ENCODE results near the gene ARHGEF10L.

ARHGEF10L gene

DNA sequence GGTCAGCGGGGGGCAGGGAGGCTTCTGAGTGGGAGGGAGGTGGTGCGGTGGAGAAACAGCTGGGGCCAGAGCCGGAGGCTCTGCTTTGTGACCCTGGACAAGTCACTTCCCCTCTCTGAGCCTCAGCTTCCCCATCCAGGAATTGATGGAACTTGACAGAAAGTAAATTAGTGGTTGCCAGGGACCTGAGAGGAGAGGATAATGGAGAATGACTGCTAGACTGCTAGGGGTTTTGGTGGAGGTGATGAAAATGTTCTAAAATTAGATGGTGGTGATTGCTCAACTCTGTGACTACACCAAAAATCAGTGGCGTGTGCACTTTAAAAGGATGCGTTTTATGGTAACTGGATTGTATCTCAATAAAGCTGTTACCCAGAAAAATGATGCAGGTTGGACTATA is 100.9 kb downstream of the ARHGEF10L start:
- no peak for DNase-seq (ENCODE audit: low spot score)
- POLR2A ChIA-PET (ENCODE audit: low non-redundant PET): no interaction called here
- no peak overlapping the region for H3K27ac ChIP-seq
- TF ChIP-seq, protein P1, sequence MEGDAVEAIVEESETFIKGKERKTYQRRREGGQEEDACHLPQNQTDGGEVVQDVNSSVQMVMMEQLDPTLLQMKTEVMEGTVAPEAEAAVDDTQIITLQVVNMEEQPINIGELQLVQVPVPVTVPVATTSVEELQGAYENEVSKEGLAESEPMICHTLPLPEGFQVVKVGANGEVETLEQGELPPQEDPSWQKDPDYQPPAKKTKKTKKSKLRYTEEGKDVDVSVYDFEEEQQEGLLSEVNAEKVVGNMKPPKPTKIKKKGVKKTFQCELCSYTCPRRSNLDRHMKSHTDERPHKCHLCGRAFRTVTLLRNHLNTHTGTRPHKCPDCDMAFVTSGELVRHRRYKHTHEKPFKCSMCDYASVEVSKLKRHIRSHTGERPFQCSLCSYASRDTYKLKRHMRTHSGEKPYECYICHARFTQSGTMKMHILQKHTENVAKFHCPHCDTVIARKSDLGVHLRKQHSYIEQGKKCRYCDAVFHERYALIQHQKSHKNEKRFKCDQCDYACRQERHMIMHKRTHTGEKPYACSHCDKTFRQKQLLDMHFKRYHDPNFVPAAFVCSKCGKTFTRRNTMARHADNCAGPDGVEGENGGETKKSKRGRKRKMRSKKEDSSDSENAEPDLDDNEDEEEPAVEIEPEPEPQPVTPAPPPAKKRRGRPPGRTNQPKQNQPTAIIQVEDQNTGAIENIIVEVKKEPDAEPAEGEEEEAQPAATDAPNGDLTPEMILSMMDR (conservative IDR thresholded peaks at IDR 0.05; ENCODE audit: low read depth): no peak
- CTCF ChIA-PET: no interaction called here

DNA sequence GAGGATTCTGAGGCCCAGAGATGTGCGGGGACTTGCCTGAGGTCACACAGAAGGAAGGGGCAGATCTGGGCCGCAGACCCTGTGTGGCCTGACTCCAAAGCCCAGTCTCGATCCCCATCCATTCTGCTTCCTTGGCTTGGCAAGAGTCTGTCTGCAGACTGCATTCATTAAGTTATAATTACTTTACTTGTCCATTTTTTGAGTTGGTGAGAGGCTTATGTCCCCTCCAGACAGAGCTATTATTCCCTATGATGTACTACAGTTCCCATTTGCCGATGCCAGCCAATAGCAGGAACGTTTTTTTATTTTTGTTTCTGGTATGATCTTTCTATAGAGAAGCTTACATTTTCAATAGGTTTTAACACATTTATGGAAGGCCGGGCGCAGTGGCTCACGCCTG is 101.5 kb downstream of the ARHGEF10L start:
- POLR2A ChIA-PET (ENCODE audit: low non-redundant PET): no interaction called here
- CTCF ChIA-PET: no interaction called here
- TF ChIP-seq, protein P1 (conservative IDR thresholded peaks at IDR 0.05; ENCODE audit: low read depth): no peak
- DNase-seq (ENCODE audit: low spot score): no peak
- H3K27ac ChIP-seq: no peak overlapping the region

DNA sequence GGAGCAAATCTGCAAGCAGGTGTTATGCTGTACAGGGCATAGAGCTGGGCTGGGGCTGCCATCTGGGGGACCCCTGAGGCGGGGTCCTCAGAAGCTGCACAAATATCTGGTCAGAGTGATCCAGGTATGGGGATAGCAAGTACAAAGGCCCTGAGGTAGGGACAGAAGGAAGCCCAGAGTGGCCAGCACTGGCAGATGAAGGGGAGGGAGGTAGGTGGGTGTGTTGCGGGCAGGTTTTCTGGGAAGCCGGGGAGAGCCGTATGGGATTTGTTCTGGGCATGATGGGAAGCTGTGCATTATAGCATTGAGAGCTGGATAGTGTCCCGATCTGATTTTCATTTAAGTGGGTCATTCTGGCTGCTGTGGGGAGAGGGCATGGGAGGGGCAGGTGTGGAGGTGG is 102.7 kb downstream of the ARHGEF10L start:
- TF ChIP-seq, protein P1 (conservative IDR thresholded peaks at IDR 0.05; ENCODE audit: low read depth): no peak
- CTCF ChIA-PET: interaction anchor here (0.7 kb wide), 1 partner anchor 53 kb away, joined by 3 read pairs; no protein-coding TSS in a partner anchor
- H3K27ac ChIP-seq: no peak overlapping the region
- POLR2A ChIA-PET (ENCODE audit: low non-redundant PET): no interaction called here
- no peak for DNase-seq (ENCODE audit: low spot score)

DNA sequence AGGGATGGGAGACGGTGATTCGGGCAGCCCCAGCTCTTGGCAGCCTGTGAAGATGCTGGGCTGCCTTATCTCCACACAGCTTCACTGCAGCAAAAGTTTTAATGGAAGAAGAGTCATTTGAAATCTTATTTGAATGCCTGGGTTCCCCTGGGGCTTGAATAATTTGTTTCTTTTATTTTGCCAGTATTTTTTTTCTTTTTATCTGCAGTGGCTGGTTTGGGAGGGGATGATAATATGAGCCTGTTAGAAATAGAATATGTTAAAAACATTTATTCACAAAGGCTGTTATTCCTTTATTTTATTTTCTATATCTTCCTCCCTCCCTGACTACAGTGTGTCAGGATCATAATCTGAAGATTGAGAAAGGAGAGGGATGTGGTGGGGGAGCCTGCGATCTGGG is 103.4 kb downstream of the ARHGEF10L start:
- ChIA-PET CTCF (no interaction called here), POLR2A (ENCODE audit: low non-redundant PET) (no interaction called here)
- no peak for DNase-seq (ENCODE audit: low spot score)
- TF ChIP-seq, protein P1 (conservative IDR thresholded peaks at IDR 0.05; ENCODE audit: low read depth): no peak
- no peak overlapping the region for H3K27ac ChIP-seq

DNA sequence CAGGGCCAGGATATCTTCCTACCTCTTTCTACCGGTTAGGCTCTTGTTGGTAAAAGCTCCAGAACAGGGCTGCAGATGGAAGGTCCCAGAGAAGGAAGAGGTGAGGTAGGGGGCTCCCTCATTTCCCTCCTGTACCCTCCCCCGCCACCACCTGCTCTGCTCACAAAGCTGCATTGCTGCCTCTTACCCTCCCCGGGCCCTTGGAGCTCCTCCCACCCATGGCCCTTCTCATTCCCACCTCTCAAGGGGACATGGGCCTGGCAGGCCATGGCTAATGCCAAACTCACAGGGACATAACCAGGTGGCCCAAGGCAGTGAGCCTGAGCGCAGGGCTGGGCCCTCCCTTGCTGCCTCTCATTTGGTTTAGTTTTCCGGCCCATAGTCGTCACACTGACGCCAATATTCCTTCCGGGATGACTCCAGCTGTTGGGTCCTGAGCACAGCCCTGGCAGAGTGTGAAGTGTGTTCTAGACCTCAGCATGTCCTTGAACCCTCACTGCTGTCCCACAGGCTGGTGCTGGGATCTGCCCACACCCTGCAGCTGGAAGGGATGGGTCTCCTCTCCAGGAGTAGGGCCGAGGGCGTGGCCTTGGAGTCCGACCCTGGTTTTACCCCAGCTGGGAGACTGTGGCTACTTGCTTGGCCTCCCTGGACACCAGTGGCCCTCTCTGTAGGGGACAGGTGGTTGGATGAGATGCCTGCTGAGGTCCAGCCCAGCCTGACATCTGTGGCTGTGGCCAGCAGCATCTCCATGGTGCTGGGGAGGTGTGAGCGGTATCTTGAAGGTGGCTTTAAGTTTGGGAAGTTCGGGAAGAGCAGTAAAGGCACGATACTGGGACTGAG is 104.6 kb downstream of the ARHGEF10L start:
- no peak for DNase-seq (ENCODE audit: low spot score)
- TF ChIP-seq, protein P1 (conservative IDR thresholded peaks at IDR 0.05; ENCODE audit: low read depth): no peak
- H3K27ac ChIP-seq: no peak overlapping the region
- CTCF ChIA-PET: interaction anchor here (0.6 to 1.0 kb wide), 2 partner anchors 10 to 119 kb away, joined by 3 to 4 read pairs; no protein-coding TSS in a partner anchor
- POLR2A ChIA-PET (ENCODE audit: low non-redundant PET): no interaction called here

DNA sequence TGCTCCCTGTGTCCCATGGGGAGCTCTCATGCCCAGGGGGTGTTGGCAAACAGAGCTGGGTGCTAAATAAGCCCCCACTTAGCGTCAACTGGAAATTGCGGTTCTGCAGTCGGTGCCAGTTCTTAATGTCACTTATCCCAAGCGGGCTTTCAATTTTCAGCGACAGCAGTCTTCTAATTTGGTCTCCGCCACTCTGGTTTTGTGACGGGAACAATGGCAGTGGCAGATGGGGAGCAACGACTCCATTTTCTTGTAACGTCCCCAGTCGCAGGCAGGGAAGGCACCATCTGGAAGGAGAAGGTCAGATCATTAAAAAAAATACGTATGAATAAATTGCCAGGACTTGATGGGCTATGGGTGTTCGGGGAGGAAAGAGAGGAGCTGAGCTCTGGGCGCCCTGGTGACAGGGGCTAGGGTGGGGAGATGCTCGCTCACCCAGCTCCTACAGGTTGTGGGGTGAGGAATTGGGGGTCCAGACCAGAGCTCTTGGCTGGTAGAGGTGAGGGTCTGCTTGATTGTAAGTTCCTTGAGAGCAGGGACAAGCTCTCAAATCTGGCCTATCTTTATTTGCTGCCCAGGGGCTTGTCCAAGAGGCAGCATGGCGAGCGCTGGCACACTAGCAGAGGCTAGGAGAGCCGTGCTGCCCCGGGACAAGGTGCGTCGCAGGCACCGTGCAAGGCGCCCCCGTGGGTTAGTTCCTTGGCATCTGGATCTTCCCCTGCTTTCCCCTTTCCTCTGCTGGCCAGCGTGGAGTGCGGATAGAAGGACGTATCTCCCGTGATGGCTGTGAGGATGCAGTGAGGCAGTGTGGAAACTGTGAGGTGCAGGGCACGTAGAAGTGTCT is 105.8 kb downstream of the ARHGEF10L start:
- ChIA-PET CTCF (interaction anchor here (0.6 to 1.6 kb wide), 3 partner anchors 9 to 1567 kb away, joined by 3 to 5 read pairs (median 4); no protein-coding TSS in a partner anchor), POLR2A (ENCODE audit: low non-redundant PET) (no interaction called here)
- TF ChIP-seq, protein P1 (conservative IDR thresholded peaks at IDR 0.05; ENCODE audit: low read depth): no peak
- no peak for DNase-seq (ENCODE audit: low spot score)
- no peak overlapping the region for H3K27ac ChIP-seq
